Tongue (tissue), 2 donors: ENCODE measurements around the gene KIF3C. TPM values are rescaled to one million over a fixed set of nuclear protein-coding genes. Genes with fewer than 3 reads are reported as not detected.
"Not testable (repeated sequence)": the region's sequence is repeated elsewhere in the genome, so short reads cannot be mapped to it uniquely, and the experiment has no call there.

Experiments
- DNase-seq: peaks from one replicate; pipeline ENCODE4 v3.0.0-alpha.2; 2015
- total RNA-seq: library from RNA; depleted of rRNA; stranded (reverse); fragments of >200 nt; gene quantifications from one replicate; pipeline ENCODE4 v1.2.3, GENCODE V29; 2014

The KIF3C gene
- total RNA-seq, 1 donor from 2014 or later = 3.8 TPM

- DNase-seq = not testable (repeated sequence)
Measured at GRCh38 chr2:25999406-25999805, 17.1 kb upstream of the KIF3C start.

- not testable (repeated sequence) for DNase-seq
Measured at GRCh38 chr2:25998816-25999383, 16.6 kb upstream of the KIF3C start.

GRCh38 chr2:25996844-25997243 lies 14.5 kb upstream of the KIF3C start:
- DNase-seq = no peak

GRCh38 chr2:25994509-25994908 lies 12.2 kb upstream of the KIF3C start:
- no peak for DNase-seq

- DNase-seq = no peak
Measured at GRCh38 chr2:25993049-25993448, 10.8 kb upstream of the KIF3C start.

GRCh38 chr2:25992556-25992955 lies 10.3 kb upstream of the KIF3C start:
- DNase-seq = no peak

- no peak for DNase-seq
Measured at GRCh38 chr2:25991965-25992364, 9.7 kb upstream of the KIF3C start.

GRCh38 chr2:25989154-25989553 lies 6.9 kb upstream of the KIF3C start:
- DNase-seq = no peak

- no peak for DNase-seq
Measured at GRCh38 chr2:25988134-25988533, 5.8 kb upstream of the KIF3C start.

- no peak for DNase-seq
Measured at GRCh38 chr2:25983735-25984134, 1.4 kb upstream of the KIF3C start.

- DNase-seq = no peak
Measured at GRCh38 chr2:25982968-25983280, 627 bp upstream of the KIF3C start.

GRCh38 chr2:25981596-25982272 lies 563 bp downstream of the KIF3C start:
- DNase-seq = no peak

GRCh38 chr2:25980951-25981350 lies 1.3 kb downstream of the KIF3C start:
- DNase-seq = no peak

GRCh38 chr2:25980076-25980887 lies 2.0 kb downstream of the KIF3C start:
- no peak for DNase-seq

GRCh38 chr2:25979001-25979400 lies 3.3 kb downstream of the KIF3C start:
- DNase-seq = no peak

- DNase-seq = no peak
Measured at GRCh38 chr2:25977768-25978167, 4.5 kb downstream of the KIF3C start.

- DNase-seq = no peak
Measured at GRCh38 chr2:25976983-25977741, 5.1 kb downstream of the KIF3C start.

- DNase-seq = no peak
Measured at GRCh38 chr2:25972049-25972823, 10.1 kb downstream of the KIF3C start.

GRCh38 chr2:25971596-25971995 lies 10.7 kb downstream of the KIF3C start:
- no peak for DNase-seq

GRCh38 chr2:25966531-25967270 lies 15.6 kb downstream of the KIF3C start:
- DNase-seq = no peak

- DNase-seq = no peak
Measured at GRCh38 chr2:25964891-25965290, 17.4 kb downstream of the KIF3C start.
